AG20443 (cell line): ENCODE measurements around the gene IVNS1ABP.
"Not testable (repeated sequence)": the region's sequence is repeated elsewhere in the genome, so short reads cannot be mapped to it uniquely, and the experiment has no call there.

Experiments used
- DNase-seq: peaks from one replicate; pipeline ENCODE4 v3.0.0; 2012; ENCODE audit warnings: low spot score, mixed read lengths

The IVNS1ABP gene

DNA sequence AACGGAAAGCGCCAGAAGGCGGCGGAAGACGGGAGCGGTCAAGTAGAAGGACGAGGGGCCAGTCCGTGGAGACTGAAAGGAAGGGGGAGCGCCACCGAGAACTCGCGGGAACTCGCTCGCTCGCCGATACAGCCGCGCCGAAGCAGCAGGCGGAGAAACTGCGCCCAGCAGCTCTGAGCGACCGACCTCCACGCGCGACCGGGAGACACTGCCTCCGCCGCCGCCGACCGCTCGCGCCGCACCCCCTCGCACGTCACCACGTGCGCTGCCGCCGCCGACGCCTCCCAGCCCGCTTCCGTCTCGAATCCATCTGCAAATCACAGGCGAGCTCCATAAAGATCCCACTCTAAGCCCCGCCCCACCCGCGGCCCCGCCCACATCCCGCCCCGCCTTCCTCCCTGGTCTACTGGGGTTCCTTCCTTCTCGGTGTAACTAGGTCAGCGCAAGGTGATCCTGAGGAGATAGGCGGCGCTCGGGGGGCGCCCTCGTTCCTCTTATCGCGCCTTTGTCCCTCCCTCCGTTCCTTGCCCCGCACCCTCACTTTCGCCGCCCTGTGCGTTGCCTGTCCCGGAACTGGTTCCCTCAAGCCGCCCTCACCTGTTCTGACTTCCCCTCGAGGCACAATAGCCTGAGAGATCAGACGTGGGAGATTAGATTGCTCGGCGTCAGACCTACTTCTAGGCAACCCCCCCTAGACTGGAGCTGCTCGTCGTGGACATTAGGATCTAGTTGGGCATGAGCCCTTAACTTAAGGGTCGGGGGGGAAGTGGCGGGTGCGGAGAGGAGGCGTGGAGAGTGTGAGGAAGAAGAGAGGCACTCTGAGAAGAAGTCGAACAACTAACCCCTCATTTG lies at the start of gene IVNS1ABP:
Gene IVNS1ABP, minus strand, starts transcription at position 210 of the 852 bp plus-strand sequence. CDS start 7,750 bp downstream, outside the sequence.
- peak; percentile 97 for DNase-seq

- no peak for DNase-seq
Measured at GRCh38 chr1:185365951-185366350, 48.9 kb upstream of the IVNS1ABP start.

- DNase-seq = not testable (repeated sequence)
Measured at GRCh38 chr1:185364528-185364927, 47.5 kb upstream of the IVNS1ABP start.

GRCh38 chr1:185363205-185363604 lies 46.2 kb upstream of the IVNS1ABP start:
- DNase-seq = no peak

- DNase-seq = no peak
Measured at GRCh38 chr1:185360714-185361113, 43.7 kb upstream of the IVNS1ABP start.

- DNase-seq = no peak
Measured at GRCh38 chr1:185358957-185359356, 41.9 kb upstream of the IVNS1ABP start.

DNA sequence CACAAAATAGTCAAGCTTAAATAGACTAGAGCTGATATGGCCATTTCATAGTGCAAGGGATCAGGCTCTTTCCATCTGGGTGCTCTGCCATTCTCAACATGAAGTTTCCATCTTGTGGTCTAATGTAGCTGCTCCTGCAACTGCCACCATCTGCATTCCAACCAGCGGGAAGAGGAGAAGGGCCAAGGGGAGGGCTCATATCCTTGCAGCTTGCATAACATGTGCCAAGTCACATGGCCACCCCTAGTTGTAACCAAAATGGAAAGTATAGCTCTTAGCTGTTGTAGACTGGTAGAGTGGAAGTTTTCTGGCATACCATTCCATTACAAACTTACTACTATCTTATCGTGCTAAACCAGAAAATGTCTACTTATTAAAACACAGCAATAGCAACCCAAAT lies 38.9 kb upstream of the IVNS1ABP start:
- no peak for DNase-seq

GRCh38 chr1:185353124-185353523 lies 36.1 kb upstream of the IVNS1ABP start:
- no peak for DNase-seq

DNA sequence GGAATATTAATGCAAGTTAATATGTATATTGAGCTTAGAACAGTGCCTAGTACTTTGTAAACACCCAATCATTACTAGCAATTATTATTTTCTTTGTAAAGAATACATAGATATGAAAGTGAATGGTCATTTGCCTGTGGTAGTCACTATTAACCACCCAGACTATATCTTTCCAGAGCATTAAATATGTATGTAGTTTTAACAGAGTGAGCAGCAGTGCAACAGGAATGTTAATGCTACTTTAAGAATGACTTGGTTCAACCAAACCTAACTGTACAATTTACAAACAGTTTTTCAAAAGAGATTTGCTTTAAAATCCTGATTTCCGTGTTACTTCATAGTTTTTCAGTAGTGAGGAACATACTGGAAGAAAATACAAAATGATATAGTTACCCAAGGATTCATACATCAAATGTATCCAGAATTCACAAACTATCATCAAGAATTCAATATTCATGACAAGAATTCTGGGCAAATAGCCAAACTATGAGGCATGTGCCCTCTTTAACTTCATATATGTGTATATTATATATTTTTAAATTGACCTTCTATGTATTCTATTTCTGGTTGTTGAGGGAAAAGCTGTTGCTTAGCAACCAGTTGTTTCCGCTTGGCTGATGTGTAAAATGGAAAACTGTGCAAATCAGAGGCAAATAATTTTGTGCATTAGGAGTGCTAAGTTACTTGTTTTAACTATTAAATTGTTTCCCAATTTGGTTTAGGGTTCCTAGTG lies 34.9 kb upstream of the IVNS1ABP start:
- no peak for DNase-seq

- DNase-seq = no peak
Measured at GRCh38 chr1:185350027-185350442, 33.0 kb upstream of the IVNS1ABP start.

GRCh38 chr1:185349556-185349955 lies 32.5 kb upstream of the IVNS1ABP start:
- DNase-seq = no peak

DNA sequence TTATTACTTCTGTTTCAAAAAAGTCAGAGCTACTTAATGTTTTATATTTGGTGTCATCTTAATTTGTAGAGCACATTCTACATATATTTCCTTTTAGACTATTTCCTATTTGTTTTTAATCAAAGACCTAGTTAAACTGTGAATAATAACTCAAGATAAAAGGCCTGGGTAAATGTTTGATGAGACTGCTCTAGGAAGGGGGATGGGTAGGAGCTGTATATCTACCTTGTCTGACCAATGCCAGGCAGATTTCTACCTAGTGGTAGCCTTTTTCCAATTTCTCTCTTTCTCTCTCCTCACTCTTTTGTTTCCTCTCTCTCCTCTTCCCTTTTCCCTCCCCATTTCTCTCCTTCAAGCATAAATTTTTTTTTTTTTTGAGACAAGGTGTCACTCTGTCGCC lies 31.9 kb upstream of the IVNS1ABP start:
- no peak for DNase-seq

- no peak for DNase-seq
Measured at GRCh38 chr1:185348296-185348695, 31.3 kb upstream of the IVNS1ABP start.

- DNase-seq = no peak
Measured at GRCh38 chr1:185345913-185346720, 29.1 kb upstream of the IVNS1ABP start.

GRCh38 chr1:185343306-185343705 lies 26.3 kb upstream of the IVNS1ABP start:
- DNase-seq = no peak

- DNase-seq = no peak
Measured at GRCh38 chr1:185342672-185343259, 25.7 kb upstream of the IVNS1ABP start.

GRCh38 chr1:185342017-185342416 lies 25.0 kb upstream of the IVNS1ABP start:
- no peak for DNase-seq

GRCh38 chr1:185341196-185341781 lies 24.2 kb upstream of the IVNS1ABP start:
- DNase-seq = no peak

DNA sequence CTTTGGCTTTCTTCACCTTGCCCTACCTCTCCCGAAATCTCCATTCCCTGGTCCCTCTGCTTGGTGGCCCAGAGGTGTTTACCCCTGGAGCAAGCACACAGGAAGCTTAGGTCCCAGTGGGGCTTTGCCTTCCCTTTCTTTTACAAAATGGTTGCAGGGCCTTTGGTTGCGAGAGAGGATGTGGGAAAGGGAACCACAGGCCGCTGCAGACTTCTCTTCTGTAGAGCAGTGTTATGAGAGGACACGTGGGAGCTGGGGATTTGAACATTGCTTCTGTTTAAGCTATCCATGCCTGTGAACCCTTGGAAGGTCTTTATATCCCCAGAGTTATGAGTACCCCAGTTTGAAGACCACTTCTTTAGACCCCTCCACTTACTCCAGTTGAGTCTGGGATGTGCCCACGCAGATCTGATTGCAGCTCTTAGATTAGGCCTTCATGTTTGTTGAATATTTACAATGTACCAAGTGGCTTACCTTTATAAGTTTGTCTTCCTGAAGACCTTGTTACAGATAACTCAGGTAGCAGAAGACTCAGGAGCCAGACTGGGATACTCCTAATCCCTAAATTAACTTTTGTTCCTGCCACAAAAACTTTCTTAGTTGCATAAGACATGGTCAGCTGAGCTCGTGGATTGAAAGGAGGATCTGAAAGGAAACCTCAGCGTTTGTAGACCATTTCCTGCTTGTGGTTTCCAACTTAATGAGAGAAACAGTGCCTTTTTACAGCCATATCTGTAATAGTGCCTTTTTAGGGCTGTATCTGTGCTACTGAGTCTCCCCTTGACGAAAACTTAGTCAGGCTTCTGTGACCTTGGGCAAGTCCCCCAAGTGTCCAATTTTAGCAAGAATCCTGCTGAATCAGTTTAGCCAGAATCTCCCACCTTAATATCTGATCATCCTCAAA lies 21.9 kb upstream of the IVNS1ABP start:
- DNase-seq = no peak

DNA sequence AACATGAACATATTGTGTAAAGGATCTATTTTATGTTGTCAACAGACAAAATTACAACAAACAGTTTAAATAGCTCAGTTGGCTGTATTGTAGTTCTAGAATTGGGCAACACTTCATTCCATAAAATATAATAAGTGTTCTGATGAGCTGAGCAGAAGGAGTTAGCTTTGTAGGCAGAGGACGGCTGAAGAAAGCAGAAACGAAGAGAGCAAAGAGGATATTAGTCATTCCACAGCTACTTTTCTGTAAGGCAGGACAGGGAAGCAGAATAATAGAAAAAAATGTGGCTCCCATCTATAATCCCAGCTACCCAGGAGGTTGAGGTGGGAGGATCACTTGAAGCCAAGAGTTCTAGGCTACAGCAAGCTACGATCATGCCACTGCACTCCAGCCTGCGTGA lies 20.2 kb upstream of the IVNS1ABP start:
- DNase-seq = peak; percentile 32

GRCh38 chr1:185334182-185334581 lies 17.1 kb upstream of the IVNS1ABP start:
- DNase-seq = no peak
